T-helper 22 cell (primary cell): ENCODE measurements around the gene MPZL1.

ENCODE experiments used
- DNase-seq: peaks from one replicate; pipeline ENCODE4 v3.0.0-alpha.2; 2020; ENCODE audit warnings: low read depth

The MPZL1 gene

DNA sequence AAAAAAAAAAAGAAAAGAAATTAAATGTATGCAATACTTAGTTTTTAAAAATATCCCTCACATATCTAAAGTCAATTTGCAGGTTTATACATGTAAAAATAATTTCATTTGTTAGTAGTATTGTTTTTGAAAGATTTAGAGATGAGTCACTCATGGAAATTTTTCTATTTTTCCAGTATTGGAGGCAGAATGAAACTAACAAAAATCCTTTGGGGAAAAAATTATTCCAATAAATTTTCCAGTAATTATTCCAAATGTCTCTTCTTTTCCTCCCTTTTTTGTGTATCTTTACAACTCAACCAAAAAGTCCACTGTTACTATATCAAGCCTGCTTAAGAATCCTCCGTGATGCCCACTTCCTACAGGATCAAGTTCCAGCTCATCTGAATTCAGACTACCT lies 29.9 kb downstream of the MPZL1 start:
- DNase-seq, result no peak

- DNase-seq, result no peak
Measured at GRCh38 chr1:167752219-167752985, 30.6 kb downstream of the MPZL1 start.

DNA sequence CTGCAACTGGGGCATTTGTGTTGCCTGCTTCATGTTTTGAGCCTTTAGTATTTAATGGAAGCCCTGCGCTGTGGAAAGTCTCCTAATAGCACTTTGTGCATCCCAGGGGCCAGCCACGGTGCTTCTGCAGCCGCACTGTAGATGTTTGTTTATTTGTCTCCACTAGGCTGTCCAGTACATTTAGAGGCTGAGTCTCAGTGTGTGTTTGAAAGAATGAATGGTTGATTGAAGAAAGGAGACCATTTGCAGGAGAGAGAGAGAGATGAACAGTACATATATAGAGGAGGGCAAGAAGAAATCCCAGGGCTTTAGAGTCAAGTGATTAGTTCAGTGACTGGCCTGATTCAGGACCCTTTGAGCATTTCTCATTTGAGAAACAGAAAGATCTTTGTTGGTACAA lies 33.9 kb downstream of the MPZL1 start:
- no peak for DNase-seq

DNA sequence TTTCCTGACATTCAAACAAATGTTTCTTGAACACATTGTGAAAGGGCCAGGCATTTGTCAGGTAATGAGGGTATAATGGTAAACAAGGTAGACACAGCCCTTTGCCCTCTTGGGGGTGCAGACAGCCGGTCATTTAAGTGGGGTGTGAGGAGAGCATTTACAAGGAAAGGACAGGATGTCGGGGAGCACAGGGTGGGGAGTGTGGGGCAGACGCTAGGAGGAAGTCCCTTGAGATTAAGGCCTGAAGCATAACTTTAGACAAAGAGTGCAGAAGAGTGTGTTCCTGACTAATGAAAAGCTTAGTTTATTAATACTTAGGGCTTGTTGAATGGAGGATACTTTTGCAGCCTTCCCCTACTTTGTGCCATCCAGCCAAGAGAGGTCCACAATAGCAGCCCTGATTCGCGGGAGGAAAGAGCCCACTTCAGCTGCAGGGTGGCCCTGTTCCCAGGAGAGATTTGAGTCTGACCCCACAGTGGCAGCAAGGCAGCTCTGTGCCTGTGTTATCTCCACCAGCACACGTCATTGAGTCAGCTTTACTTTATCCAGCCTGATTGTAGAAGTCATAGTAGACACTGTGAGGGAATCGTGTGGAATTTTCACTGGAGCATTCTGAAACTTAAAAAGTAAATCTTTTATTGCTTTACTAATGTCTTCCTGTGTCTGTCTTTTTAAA lies 35.1 kb downstream of the MPZL1 start:
- DNase-seq, result no peak

GRCh38 chr1:167757433-167758309 lies 35.9 kb downstream of the MPZL1 start:
- DNase-seq, result no peak

DNA sequence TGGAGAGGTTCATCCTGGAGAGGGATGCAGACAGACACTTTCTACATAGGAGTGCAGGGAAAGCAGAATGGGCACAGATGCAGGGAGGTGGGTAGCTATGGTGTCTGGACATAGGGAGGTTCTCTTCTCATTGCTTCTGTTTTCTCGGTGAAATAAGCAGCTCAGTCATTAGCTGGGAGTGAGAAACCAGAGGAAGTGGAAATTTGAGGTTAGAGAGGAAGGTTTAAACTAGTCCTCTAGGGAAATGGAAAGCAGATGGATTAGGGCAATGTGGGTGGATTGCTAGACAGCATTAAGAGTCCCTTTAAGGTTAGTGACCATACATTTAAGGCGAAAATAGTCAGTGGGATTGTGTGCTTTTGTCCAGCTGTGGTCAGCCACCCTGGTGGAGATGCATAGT lies 39.6 kb downstream of the MPZL1 start:
- no peak for DNase-seq

DNA sequence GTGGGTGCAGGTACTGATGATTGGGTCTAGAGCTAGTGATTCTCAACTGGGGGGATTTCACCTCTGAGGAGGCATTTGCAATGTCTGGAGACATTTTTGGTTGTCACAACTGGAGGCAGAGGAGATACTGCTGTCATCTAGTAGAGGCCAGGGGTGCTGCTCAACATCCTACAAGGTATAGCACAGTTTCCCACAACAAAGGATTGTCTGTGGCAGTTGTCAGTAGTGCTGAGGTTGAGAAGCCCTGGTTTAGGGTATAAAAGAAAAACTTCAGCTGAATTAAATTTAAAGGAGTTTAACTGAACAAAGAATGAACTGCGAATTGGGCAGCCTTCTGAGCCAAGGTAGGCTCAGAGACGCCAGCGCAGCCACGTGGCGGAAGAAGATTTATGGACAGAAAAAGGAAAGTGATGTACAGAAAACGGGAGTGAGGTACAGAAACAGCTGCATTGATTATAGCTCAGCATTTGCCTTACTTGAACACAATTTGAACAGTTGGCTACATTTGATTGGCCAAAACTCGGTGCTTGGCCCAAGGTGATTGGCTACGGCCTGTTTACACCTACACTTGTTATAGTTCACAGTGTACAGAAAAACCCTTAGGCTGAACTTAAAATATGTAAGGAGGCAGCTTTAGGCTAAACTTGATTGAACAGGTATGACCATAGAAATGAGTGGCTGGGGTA lies 40.4 kb downstream of the MPZL1 start:
- no peak for DNase-seq

DNA sequence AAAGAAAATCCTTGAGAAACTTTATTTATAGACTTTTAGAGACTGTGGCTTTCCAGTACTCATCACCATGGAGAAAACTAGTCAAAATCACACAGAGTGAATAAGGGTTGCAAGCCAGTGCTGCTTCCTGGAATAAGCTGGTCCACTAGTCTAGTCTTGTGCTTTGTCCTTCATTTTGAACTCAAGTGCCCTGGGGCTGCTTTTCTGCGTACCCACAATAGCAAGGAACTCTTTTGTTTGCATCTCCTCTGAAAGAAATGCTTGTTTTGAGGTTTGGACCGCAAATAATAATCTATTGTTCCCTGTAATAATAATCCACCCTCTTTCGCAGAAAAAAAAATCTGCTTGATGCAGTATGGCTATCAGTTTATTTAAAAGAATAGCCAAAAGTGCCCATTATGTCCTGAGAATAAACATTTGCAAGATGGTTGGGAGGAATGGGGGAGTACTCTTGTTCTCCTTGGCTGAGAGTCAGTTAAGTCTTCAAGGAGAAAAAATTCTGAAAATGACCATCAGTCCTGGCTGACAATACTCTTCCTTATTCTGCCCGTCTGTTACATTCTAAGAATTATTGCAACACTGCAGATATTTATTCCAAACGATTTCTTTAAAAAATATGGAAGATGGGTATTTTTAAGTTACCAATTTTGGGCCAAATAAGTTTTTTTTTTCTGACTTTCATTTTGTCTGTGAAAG lies 41.9 kb downstream of the MPZL1 start:
- no peak for DNase-seq

DNA sequence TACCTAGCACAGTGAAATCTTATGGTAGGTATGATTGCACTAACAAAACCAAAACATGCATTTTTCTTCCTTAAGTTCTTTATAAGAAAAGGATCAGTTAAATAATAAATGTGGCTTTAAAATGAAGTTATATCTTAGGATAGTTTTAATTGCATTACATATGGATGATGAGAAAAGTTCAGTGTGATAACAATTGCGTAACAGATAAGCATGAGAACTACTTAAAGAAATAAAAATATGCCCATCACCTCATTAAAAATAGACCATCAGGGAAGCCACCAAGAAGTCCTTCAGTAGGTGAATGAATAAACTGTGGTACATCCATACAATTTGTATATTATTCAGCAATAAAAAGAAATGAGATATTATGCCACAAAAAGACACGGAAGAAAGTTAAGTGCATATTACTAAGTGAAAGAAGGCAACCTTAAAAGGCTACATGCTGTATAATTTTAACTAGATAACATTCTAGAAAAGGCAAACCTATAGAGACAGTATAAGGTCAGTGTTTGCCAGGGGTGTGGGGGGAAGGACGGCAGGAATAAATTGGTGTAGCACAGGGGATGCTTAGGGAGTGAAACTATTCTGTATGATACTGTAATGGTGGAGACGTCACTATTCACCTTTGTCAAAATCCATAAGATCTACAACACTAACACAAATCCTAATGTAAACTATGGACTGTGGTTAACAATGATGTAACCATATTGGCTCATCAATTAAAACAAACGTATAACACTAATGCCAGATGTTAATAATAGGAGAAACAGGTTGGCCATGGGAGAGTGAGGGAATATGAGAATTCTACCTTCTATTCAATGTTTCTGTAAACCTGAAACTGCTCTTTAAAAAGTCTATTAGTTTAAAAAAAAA lies 42.9 kb downstream of the MPZL1 start:
- no peak for DNase-seq

DNA sequence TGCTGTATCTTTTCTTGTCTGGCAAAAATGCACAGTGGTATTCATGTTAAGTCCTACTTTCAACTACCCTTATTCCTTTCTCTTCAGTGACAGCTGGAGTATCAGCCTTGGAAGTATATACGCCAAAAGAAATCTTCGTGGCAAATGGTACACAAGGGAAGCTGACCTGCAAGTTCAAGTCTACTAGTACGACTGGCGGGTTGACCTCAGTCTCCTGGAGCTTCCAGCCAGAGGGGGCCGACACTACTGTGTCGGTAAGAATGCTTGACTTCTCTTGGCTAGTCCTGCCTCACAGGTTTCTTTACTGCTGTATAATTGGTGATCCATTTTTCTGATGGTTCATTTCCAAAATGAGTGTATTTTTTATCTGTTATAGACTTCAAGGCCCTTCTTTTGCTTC lies 43.7 kb downstream of the MPZL1 start:
- DNase-seq, result no peak

GRCh38 chr1:167766538-167766937 lies 44.8 kb downstream of the MPZL1 start:
- DNase-seq, result no peak

GRCh38 chr1:167767761-167768160 lies 46.0 kb downstream of the MPZL1 start:
- no peak for DNase-seq

DNA sequence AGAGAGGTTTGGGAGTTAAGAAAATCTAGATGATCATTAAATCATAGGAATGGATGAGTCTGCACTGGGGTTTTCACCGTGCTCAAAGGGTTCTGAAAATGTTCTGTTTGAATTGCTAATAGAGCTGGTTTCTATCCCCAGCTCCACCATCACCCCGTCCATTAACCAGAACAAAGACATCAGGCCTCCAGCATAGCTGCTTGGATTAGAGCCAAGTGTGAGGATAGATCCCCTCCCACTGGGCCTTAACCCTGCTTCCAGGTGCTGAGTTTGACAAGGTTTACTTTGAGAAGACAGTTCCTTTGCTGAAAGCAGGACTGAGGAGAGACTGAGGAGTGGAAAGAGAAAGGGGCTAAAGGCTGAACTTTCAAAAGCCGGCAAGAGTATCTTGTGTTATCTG lies 48.3 kb downstream of the MPZL1 start:
- no peak for DNase-seq

- DNase-seq, result no peak
Measured at GRCh38 chr1:167772436-167772835, 50.7 kb downstream of the MPZL1 start.

- DNase-seq, result no peak
Measured at GRCh38 chr1:167773516-167773915, 51.7 kb downstream of the MPZL1 start.

GRCh38 chr1:167774710-167775109 lies 52.9 kb downstream of the MPZL1 start:
- no peak for DNase-seq

GRCh38 chr1:167775178-167775577 lies 53.4 kb downstream of the MPZL1 start:
- DNase-seq, result no peak

GRCh38 chr1:167776151-167776550 lies 54.4 kb downstream of the MPZL1 start:
- no peak for DNase-seq

GRCh38 chr1:167776616-167777268 lies 55.0 kb downstream of the MPZL1 start:
- no peak for DNase-seq

GRCh38 chr1:167777269-167777650 lies 55.5 kb downstream of the MPZL1 start:
- no peak for DNase-seq
